GM12873 (cell line): ENCODE data around the gene USP11.

Experiments
- CTCF ChIP-seq: IDR thresholded peaks from 2 replicates; pipeline ENCODE4 v1.5.1; 2012; ENCODE audit warnings: low read depth, mild to moderate bottlenecking, moderate library complexity, low read length, control low read depth; ENCODE audit not compliant: insufficient read depth; ENCODE audit errors: missing control alignments

Gene USP11

GRCh38 chrX:47285836-47286320 lies 53.1 kb downstream of the USP11 start:
- no peak for TF ChIP-seq CTCF

- TF ChIP-seq CTCF, result no peak
These were observed 60.3 kb downstream of the USP11 start for GRCh38 chrX:47293106-47293505.

- no peak for TF ChIP-seq CTCF
These were observed 64.1 kb downstream of the USP11 start for GRCh38 chrX:47296766-47297365.

GRCh38 chrX:47297874-47298273 lies 65.1 kb downstream of the USP11 start:
- no peak for TF ChIP-seq CTCF
